Neural cell (in vitro differentiated cells): ENCODE measurements around the gene TNK2. TPM values are rescaled to one million over a fixed set of nuclear protein-coding genes. Genes with fewer than 3 reads are reported as not detected.

Source experiments
- H2AFZ ChIP-seq: fragments of 200-600, 300-800 bp; sonication (generic), shearing (Covaris generic); 2 replicates; pipeline ENCODE4 v1.6.0; 2014; ENCODE audit warnings: low read depth, mild to moderate bottlenecking, antibody characterized with exemption, low read length, moderate library complexity
- H3F3A ChIP-seq: fragments of 200-600 bp; shearing (Covaris generic); 2 replicates; pipeline ENCODE4 v1.6.1; 2016; ENCODE audit warnings: mild to moderate bottlenecking, moderate library complexity, mixed read lengths, antibody characterized with exemption, low read length; ENCODE audit not compliant: insufficient read depth, poor library complexity, severe bottlenecking
- H3K27ac ChIP-seq: fragments of 200-600, 300-800 bp; sonication (generic), shearing (Covaris generic); 2 replicates; pipeline ENCODE4 v1.5.1; 2014; ENCODE audit warnings: mild to moderate bottlenecking, low read length, moderate library complexity
- H3K27me3 ChIP-seq: fragments of 300-800, 200-600 bp; sonication (generic), shearing (Covaris generic); 2 replicates; pipeline ENCODE4 v1.6.0; 2014; ENCODE audit warnings: mild to moderate bottlenecking, low read depth, low read length, moderate library complexity; ENCODE audit not compliant: insufficient read depth
- H3K36me3 ChIP-seq: fragments of 300-800, 200-600 bp; sonication (generic), shearing (Covaris generic); 2 replicates; pipeline ENCODE4 v1.5.1; 2014; ENCODE audit warnings: mild to moderate bottlenecking, antibody characterized with exemption, low read length, moderate library complexity; ENCODE audit not compliant: insufficient read depth
- H3K4me2 ChIP-seq: fragments of 300-800, 200-600 bp; sonication (generic), shearing (Covaris generic); 2 replicates; pipeline ENCODE4 v1.6.0; 2014; ENCODE audit warnings: mild to moderate bottlenecking, low read length
- H3K4me3 ChIP-seq: fragments of 300-800, 200-600 bp; sonication (generic), shearing (Covaris generic); 2 replicates; pipeline ENCODE4 v1.5.1; 2014; ENCODE audit warnings: mild to moderate bottlenecking, low read length, moderate library complexity
- H3K79me2 ChIP-seq: fragments of 200-600 bp; shearing (Covaris generic); replicated peaks from 2 replicates; pipeline ENCODE4 v1.6.0; 2014; ENCODE audit warnings: mild to moderate bottlenecking, low read length, moderate library complexity; ENCODE audit not compliant: insufficient read depth
- H3K9ac ChIP-seq: fragments of 300-800, 200-600 bp; sonication (generic), shearing (Covaris generic); 2 replicates; pipeline ENCODE4 v1.6.1; 2016; ENCODE audit warnings: mild to moderate bottlenecking, low read length, mixed read lengths
- H3K9me2 ChIP-seq: fragments of 200-600 bp; shearing (Covaris generic); 2 replicates; pipeline ENCODE4 v1.6.1; 2016; ENCODE audit warnings: mild to moderate bottlenecking, low read length, mixed read lengths; ENCODE audit not compliant: insufficient read depth
- H3K9me3 ChIP-seq: fragments of 200-600, 300-800 bp; sonication (generic), shearing (Covaris generic); 2 replicates; pipeline ENCODE4 v1.6.1; 2016; ENCODE audit warnings: mild to moderate bottlenecking, mixed run types, low read length, moderate library complexity, mixed read lengths
- H4K20me1 ChIP-seq: fragments of 200-600 bp; shearing (Covaris generic); 2 replicates; pipeline ENCODE4 v1.6.1; 2016; ENCODE audit warnings: mild to moderate bottlenecking, mixed run types; ENCODE audit not compliant: insufficient read depth
- EP300 ChIP-seq: fragments of 450-650 bp; conservative IDR thresholded peaks from 2 replicates; pipeline ENCODE4 v1.6.1; 2014; ENCODE audit warnings: antibody characterized with exemption, mild to moderate bottlenecking, moderate library complexity; ENCODE audit not compliant: poor library complexity, severe bottlenecking
- EZH2 ChIP-seq: fragments of 200-600, 300-800 bp; shearing (Covaris generic), sonication (generic); IDR thresholded peaks from 2 replicates; pipeline ENCODE4 v1.6.1; 2014; ENCODE audit warnings: antibody characterized with exemption, low read length, borderline replicate concordance, mild to moderate bottlenecking; ENCODE audit not compliant: insufficient read depth, poor library complexity, severe bottlenecking
- MXI1 ChIP-seq: fragments of 450-650 bp; conservative IDR thresholded peaks from 2 replicates; pipeline ENCODE4 v1.6.1; 2014; ENCODE audit warnings: antibody characterized with exemption, mild to moderate bottlenecking; ENCODE audit not compliant: poor library complexity, severe bottlenecking
- POLR2AphosphoS5 ChIP-seq: IDR thresholded peaks from 2 replicates; pipeline ENCODE4 v1.6.1; 2012
- RAD21 ChIP-seq: fragments of 450-650 bp; conservative IDR thresholded peaks from 2 replicates; pipeline ENCODE4 v1.6.1; 2014; ENCODE audit warnings: antibody characterized with exemption, mild to moderate bottlenecking, moderate library complexity
- SMC3 ChIP-seq: fragments of 450-650 bp; conservative IDR thresholded peaks from 2 replicates; pipeline ENCODE4 v1.6.1; 2014; ENCODE audit warnings: antibody characterized with exemption, mild to moderate bottlenecking, moderate library complexity; ENCODE audit not compliant: poor library complexity
- TAF1 ChIP-seq: IDR thresholded peaks from 2 replicates; pipeline ENCODE4 v1.6.1; 2012; ENCODE audit warnings: low read depth
- polyA plus RNA-seq: library from polyadenylated mRNA; depleted of rRNA; stranded (reverse); fragments of >200 nt; gene quantifications from 2 replicates; pipeline ENCODE4 v1.2.3, GENCODE V29; 2014
- TF ChIP-seq, protein P1 (sequence below): fragments of 450-650 bp; IDR thresholded peaks from 2 replicates; pipeline ENCODE4 v1.5.1; 2014; ENCODE audit warnings: antibody characterized with exemption, mild to moderate bottlenecking, moderate library complexity; ENCODE audit not compliant: poor library complexity, severe bottlenecking
- TF ChIP-seq, protein P2 (sequence below): IDR thresholded peaks from 2 replicates; pipeline ENCODE4 v1.6.1; 2012; ENCODE audit warnings: borderline replicate concordance

The TNK2 gene
- polyA plus RNA-seq, 1 donor from 2014 or later, result 16.3 TPM

- H3K79me2 ChIP-seq, result no peaks in the 10 kb centered on the region
- H3K9me2 ChIP-seq, result no peaks in the 10 kb centered on the region
- no peaks in the 10 kb centered on the region for H3K9me3 ChIP-seq
- no peak overlapping the region for H3K27ac ChIP-seq
- H3K4me2 ChIP-seq, result no peak overlapping the region
- TF ChIP-seq EZH2, result no peak
- no peak for TF ChIP-seq SMC3
- TF ChIP-seq POLR2AphosphoS5, result no peak
- TF ChIP-seq, protein P1, sequence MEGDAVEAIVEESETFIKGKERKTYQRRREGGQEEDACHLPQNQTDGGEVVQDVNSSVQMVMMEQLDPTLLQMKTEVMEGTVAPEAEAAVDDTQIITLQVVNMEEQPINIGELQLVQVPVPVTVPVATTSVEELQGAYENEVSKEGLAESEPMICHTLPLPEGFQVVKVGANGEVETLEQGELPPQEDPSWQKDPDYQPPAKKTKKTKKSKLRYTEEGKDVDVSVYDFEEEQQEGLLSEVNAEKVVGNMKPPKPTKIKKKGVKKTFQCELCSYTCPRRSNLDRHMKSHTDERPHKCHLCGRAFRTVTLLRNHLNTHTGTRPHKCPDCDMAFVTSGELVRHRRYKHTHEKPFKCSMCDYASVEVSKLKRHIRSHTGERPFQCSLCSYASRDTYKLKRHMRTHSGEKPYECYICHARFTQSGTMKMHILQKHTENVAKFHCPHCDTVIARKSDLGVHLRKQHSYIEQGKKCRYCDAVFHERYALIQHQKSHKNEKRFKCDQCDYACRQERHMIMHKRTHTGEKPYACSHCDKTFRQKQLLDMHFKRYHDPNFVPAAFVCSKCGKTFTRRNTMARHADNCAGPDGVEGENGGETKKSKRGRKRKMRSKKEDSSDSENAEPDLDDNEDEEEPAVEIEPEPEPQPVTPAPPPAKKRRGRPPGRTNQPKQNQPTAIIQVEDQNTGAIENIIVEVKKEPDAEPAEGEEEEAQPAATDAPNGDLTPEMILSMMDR, result no peak
- TF ChIP-seq EP300, result no peak
- no peak for TF ChIP-seq TAF1
- TF ChIP-seq MXI1, result no peak
- no peak for TF ChIP-seq RAD21
- TF ChIP-seq, protein P2, sequence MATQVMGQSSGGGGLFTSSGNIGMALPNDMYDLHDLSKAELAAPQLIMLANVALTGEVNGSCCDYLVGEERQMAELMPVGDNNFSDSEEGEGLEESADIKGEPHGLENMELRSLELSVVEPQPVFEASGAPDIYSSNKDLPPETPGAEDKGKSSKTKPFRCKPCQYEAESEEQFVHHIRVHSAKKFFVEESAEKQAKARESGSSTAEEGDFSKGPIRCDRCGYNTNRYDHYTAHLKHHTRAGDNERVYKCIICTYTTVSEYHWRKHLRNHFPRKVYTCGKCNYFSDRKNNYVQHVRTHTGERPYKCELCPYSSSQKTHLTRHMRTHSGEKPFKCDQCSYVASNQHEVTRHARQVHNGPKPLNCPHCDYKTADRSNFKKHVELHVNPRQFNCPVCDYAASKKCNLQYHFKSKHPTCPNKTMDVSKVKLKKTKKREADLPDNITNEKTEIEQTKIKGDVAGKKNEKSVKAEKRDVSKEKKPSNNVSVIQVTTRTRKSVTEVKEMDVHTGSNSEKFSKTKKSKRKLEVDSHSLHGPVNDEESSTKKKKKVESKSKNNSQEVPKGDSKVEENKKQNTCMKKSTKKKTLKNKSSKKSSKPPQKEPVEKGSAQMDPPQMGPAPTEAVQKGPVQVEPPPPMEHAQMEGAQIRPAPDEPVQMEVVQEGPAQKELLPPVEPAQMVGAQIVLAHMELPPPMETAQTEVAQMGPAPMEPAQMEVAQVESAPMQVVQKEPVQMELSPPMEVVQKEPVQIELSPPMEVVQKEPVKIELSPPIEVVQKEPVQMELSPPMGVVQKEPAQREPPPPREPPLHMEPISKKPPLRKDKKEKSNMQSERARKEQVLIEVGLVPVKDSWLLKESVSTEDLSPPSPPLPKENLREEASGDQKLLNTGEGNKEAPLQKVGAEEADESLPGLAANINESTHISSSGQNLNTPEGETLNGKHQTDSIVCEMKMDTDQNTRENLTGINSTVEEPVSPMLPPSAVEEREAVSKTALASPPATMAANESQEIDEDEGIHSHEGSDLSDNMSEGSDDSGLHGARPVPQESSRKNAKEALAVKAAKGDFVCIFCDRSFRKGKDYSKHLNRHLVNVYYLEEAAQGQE, result no peak
- H3K36me3 ChIP-seq, result no peaks in the 10 kb centered on the region
- H4K20me1 ChIP-seq, result no peaks in the 10 kb centered on the region
- H3K9ac ChIP-seq, result no peak overlapping the region
- H3K27me3 ChIP-seq, result no peaks in the 10 kb centered on the region
- H2AFZ ChIP-seq, result no peak overlapping the region
- H3K4me3 ChIP-seq, result no peak overlapping the region
- no peaks in the 10 kb centered on the region for H3F3A ChIP-seq
These were observed 26.9 kb downstream of the TNK2 start for GRCh38 chr3:195881276-195881988.

DNA sequence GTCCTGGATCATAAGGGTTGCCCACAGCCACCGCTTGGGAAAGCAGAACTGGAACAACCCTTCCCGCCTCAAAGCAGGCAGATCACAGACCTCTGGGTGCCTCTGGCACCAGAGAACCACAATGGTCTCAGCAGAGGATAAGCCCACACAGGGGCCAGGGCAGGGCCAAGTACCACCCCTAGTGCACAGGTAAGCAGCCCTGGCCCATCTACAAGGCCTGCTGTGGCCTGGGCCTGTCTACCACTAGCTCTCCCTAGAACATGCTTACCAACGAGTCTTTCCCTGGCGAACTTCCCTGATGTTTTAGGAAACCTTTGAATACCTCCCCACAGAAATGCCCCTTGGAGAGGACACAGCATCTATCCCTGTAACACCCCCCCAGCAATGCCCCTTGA, 28.3 kb downstream of the TNK2 start:
- H3K79me2 ChIP-seq, result no peaks in the 10 kb centered on the region

More for the DNA sequence above, 28.3 kb downstream of the TNK2 start:
- Histone ChIP-seq H3F3A (no peaks in the 10 kb centered on the region), H2AFZ (no peak overlapping the region), H3K27me3 (no peaks in the 10 kb centered on the region), H3K9me2 (no peaks in the 10 kb centered on the region), H3K4me3 (no peak overlapping the region), H3K36me3 (no peaks in the 10 kb centered on the region), H3K4me2 (no peak overlapping the region), H3K27ac (no peak overlapping the region), H3K9ac (no peak overlapping the region), H3K9me3 (no peaks in the 10 kb centered on the region), H4K20me1 (no peaks in the 10 kb centered on the region)
- no peak for TF ChIP-seq MXI1
- no peak for TF ChIP-seq TAF1
- TF ChIP-seq, protein P2, result no peak
- no peak for TF ChIP-seq SMC3
- no peak for TF ChIP-seq RAD21
- no peak for TF ChIP-seq POLR2AphosphoS5
- TF ChIP-seq EP300, result no peak
- TF ChIP-seq, protein P1, result no peak
- no peak for TF ChIP-seq EZH2
